ENCODE measurements around the gene CROCC. TPM values are rescaled to one million over a fixed set of nuclear protein-coding genes. Genes with fewer than 3 reads are reported as not detected.
"Not testable (repeated sequence)": the region's sequence is repeated elsewhere in the genome, so short reads cannot be mapped to it uniquely, and the experiment has no call there.

The CROCC gene
- total and polyA plus RNA-seq, 9 of the 15 experiments (the other 6 are each of a cell fraction or from before 2014, with no cell fraction given), result 0.17 to 15.4 (median 7.6) TPM

DNA sequence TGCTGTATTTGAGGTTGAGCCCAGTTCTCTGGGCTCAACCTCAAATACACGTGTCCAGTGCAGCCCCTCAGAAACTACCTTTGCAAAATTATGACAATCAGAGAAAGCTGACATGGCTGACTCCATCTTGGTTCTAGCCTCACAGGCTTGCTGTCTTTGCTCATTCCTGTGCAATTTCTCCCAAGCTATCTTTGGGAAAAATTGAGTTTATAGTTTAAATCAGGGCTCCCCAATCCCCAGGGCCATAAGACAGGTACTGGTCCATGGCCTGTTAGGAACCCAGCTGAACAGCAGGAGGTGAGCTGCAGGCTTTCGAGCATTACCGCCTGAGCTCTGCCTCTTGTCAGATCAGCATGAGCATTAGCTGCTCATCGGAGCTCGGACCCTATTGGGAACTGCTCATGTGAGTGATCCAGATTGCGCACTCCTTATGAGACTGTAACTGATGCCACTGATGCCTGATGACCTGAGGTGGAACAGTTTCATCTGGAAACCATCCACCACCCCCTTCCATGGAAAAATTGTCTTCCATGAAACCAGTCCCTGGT is 28.7 kb upstream of the CROCC start (continued):
- TF ChIP-seq ZNF41 (CRISPR knock-in tag; conservative IDR thresholded peaks at IDR 0.05) (peak; percentile 86), NR2C1 (tag; IDR thresholded peaks at IDR 0.05) (peak; percentile 65; the same call in 1 of the 2 replicates), ZNF133 (CRISPR knock-in tag; IDR thresholded peaks at IDR 0.05) (peak; percentile 18; the same call in 1 of the 2 replicates), DDX20 (tag; IDR thresholded peaks at IDR 0.05; ENCODE audit: low read depth) (peak; percentile 85), ZNF766 (CRISPR knock-in tag; conservative IDR thresholded peaks at IDR 0.05) (peak; percentile 72; the same call in 1 of the 2 replicates)
- not testable (repeated sequence) for TF ChIP-seq NR2C1 (IDR thresholded peaks at IDR 0.05)

DNA sequence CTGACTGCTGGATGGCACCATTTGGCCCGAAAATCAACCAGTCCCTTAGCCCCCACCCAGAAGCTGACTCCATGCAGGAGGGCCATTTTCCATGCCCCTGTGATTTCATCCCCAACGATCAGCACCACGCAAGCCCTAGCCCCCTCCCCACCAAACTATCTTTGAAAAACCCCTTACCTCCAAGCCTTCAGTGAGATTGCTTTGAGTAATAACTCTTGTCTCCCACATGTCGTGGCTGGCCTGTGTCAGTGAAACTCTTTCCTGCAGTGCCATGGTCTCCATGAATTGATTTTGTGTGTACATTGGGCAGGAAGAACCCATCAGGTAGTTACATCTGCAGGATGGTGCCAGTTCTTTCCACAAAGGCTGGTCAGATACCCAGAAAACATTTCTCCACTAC is 27.9 kb upstream of the CROCC start:
- BruUV-seq (replicated peaks); ATAC-seq; DNase-seq (ENCODE audit: extremely low read depth in 1 of 4, low spot score in 3 of 4); H3K4me3 ChIP-seq; H2AFZ ChIP-seq (ENCODE audit: low read depth, low read length); H3K9me3 ChIP-seq (replicated peaks; ENCODE audit: control insufficient read depth, insufficient read depth, low read depth, low read length); H3K27ac ChIP-seq (ENCODE audit: extremely low read depth, low read depth, low read length); H3K36me3 ChIP-seq (ENCODE audit: control insufficient read depth, insufficient read depth, low read length); H4K20me1 ChIP-seq (replicated peaks; ENCODE audit: control insufficient read depth, insufficient read depth, low read length); intact Hi-C loops (cut with micrococcal nuclease); in situ Hi-C loops (cut with MboI); CTCF ChIA-PET (ENCODE audit: low intra/inter-chr PET ratio); H3K9me1 ChIP-seq (ENCODE audit: control insufficient read depth, insufficient read depth, low read length); H3K9ac ChIP-seq (ENCODE audit: insufficient read depth in 1 of 2, low read depth in 2 of 2, low read length in 2 of 2); H3K27me3 ChIP-seq (ENCODE audit: control insufficient read depth in 2 of 2, insufficient read depth in 2 of 2, low read length in 2 of 2); H3K79me2 ChIP-seq (ENCODE audit: control insufficient read depth, insufficient read depth, low read length); POLR2A ChIA-PET; FAIRE-seq; H3K4me2 ChIP-seq (ENCODE audit: insufficient read depth, low read length): not testable (repeated sequence)
- H3K4me1 ChIP-seq (replicated peaks in 1 of 2; ENCODE audit: control insufficient read depth in 2 of 2, insufficient read depth in 2 of 2, low read length in 2 of 2), result peaks cover 13 to 25% of the 10 kb centered on the region in 2 experiments
- WGBS (ENCODE audit: insufficient coverage, low coverage, missing lambda C conversion rate), result 36% methylated on average over 4 of the region's 4 CpGs
